IPS DF 6.9 (cell line): ENCODE results near the gene MAML2.

Experiments used
- DNase-seq: peaks from one replicate; pipeline ENCODE4 v3.0.0-alpha.2; 2013; ENCODE audit warnings: low read depth, low spot score
- H3K27ac ChIP-seq: one replicate; pipeline ENCODE4 v1.5.1; 2013; ENCODE audit warnings: low read length, control low read depth
- H3K27me3 ChIP-seq: 2 replicates; pipeline ENCODE4 v1.6.1; 2013; ENCODE audit warnings: mild to moderate bottlenecking, low read length; ENCODE audit not compliant: control insufficient read depth, insufficient read depth
- H3K36me3 ChIP-seq: 2 replicates; pipeline ENCODE4 v1.6.1; 2013; ENCODE audit warnings: low read length; ENCODE audit not compliant: control insufficient read depth, insufficient read depth
- H3K4me1 ChIP-seq: 2 replicates; pipeline ENCODE4 v1.6.1; 2013; ENCODE audit warnings: low read length; ENCODE audit not compliant: control insufficient read depth, insufficient read depth
- H3K4me3 ChIP-seq: 2 replicates; pipeline ENCODE4 v1.5.1; 2013; ENCODE audit warnings: mild to moderate bottlenecking, low read length
- H3K9me3 ChIP-seq: 2 replicates; pipeline ENCODE4 v1.6.1; 2013; ENCODE audit warnings: low read length, inconsistent platforms; ENCODE audit not compliant: control insufficient read depth, insufficient read depth
- WGBS: extraction: QIAGEN DNeasy Blood & Tissue Kit; methylation state at CpG from one replicate; pipeline ENCODE4 v1.1.7; 2013; ENCODE audit warnings: mixed read lengths, missing lambda C conversion rate; ENCODE audit not compliant: insufficient read length, insufficient coverage; 5-methylcytosine and 5-hydroxymethylcytosine counted together

Gene MAML2

DNA sequence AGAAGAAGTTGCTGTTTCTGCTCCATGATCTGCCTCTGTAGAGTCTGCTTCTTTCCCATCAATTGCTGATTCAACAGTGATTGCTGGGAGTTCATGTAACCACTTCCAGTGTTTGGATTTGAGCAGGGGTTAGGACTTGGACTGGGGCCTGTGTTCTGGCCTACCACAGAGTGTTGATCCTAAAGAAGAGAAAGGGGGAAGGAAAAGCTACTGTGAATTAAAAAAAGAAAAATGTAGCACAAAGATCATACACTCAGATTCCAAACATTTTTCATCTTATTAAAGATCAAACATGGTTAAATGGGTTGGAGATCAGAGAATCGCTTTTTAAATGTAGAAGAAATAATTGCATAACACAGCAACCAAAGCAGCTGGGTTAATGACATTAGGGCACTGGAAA is 351.4 kb downstream of the MAML2 start:
- no peaks in the 10 kb centered on the region for H3K27me3 ChIP-seq
- no CpG with 5 or more reads among the region's 1 CpG for WGBS
- no peak overlapping the region for H3K27ac ChIP-seq
- H3K36me3 ChIP-seq: no peaks in the 10 kb centered on the region
- H3K4me1 ChIP-seq: peaks cover 5% of the 10 kb centered on the region; the same call in 1 of the 2 replicates
- no peaks in the 10 kb centered on the region for H3K9me3 ChIP-seq
- DNase-seq: no peak
- no peak overlapping the region for H3K4me3 ChIP-seq

GRCh38 chr11:95991101-95991500 is 351.9 kb downstream of the MAML2 start:
- WGBS: no CpG with 5 or more reads among the region's 1 CpG
- DNase-seq: no peak
- Histone ChIP-seq H3K4me1 (peaks cover 5% of the 10 kb centered on the region; the same call in 1 of the 2 replicates), H3K27ac (no peak overlapping the region), H3K4me3 (no peak overlapping the region), H3K9me3 (no peaks in the 10 kb centered on the region), H3K27me3 (no peaks in the 10 kb centered on the region), H3K36me3 (no peaks in the 10 kb centered on the region)

GRCh38 chr11:95989780-95990179 is 353.2 kb downstream of the MAML2 start:
- Histone ChIP-seq H3K4me1 (peaks cover 5% of the 10 kb centered on the region; the same call in 1 of the 2 replicates), H3K27ac (no peak overlapping the region), H3K9me3 (no peaks in the 10 kb centered on the region), H3K4me3 (no peak overlapping the region), H3K27me3 (no peaks in the 10 kb centered on the region), H3K36me3 (no peaks in the 10 kb centered on the region)
- WGBS: 100% methylated on average over 1 of the region's 1 CpG
- no peak for DNase-seq

DNA sequence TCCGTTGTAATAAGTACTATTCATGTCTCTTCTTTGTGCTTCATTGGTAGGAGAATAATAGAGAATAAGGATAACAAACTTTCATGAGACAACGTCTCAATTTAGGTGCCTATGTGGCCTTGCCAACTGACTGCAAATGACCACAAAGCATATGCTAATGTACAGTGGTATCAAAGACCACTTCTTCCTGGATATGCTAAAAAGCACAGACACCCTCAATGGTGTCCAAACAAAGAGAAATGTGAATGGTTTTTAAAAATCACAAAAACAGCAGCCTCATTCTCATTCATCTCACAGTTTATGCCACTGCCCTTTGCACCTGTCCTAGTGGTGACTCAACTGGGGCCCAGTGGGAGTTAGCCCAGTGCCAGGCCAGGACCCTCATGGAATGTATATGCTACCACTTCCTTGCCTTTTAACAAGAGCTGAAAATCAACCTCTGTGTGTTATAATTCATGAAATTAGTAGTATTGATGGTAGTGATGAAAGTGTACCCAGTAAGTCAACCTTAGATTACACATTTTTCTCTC is 353.9 kb downstream of the MAML2 start:
- Histone ChIP-seq H3K36me3 (no peaks in the 10 kb centered on the region), H3K9me3 (no peaks in the 10 kb centered on the region), H3K4me1 (peaks cover 5% of the 10 kb centered on the region; the same call in 1 of the 2 replicates), H3K27me3 (no peaks in the 10 kb centered on the region), H3K27ac (no peak overlapping the region), H3K4me3 (no peak overlapping the region)
- DNase-seq: no peak
- no CpG with 5 or more reads among the region's 2 CpGs for WGBS

- Histone ChIP-seq H3K9me3 (no peaks in the 10 kb centered on the region), H3K36me3 (no peaks in the 10 kb centered on the region), H3K27me3 (no peaks in the 10 kb centered on the region), H3K4me1 (peaks cover 3% of the 10 kb centered on the region; the same call in 1 of the 2 replicates), H3K4me3 (no peak overlapping the region), H3K27ac (no peak overlapping the region)
- DNase-seq: no peak
- no CpG with 5 or more reads among the region's 1 CpG for WGBS
These were observed 357.7 kb downstream of the MAML2 start for GRCh38 chr11:95985174-95985808.

DNA sequence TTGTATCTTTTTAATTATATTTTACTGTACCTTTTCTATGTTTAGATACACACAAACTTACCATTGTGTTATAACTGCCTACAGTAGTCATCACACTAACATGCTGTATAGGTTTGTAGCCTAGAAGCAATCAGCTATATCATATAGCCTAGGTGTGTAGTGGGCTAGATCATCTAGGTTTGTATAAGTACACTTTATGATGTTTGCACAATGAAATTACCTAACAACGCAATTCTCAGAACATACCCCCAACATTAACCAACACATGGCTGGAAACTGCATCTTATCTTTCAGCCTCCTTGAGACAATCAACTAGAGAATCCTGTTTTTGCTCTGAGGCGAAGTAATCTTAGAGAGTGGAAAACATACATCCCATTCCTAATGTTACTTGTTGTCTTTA is 358.9 kb downstream of the MAML2 start:
- no peaks in the 10 kb centered on the region for H3K27me3 ChIP-seq
- no peak overlapping the region for H3K4me3 ChIP-seq
- no peak for DNase-seq
- no peaks in the 10 kb centered on the region for H3K36me3 ChIP-seq
- H3K27ac ChIP-seq: no peak overlapping the region
- no CpG with 5 or more reads among the region's 2 CpGs for WGBS
- no peaks in the 10 kb centered on the region for H3K9me3 ChIP-seq
- peaks cover 2% of the 10 kb centered on the region; the same call in 1 of the 2 replicates for H3K4me1 ChIP-seq

DNA sequence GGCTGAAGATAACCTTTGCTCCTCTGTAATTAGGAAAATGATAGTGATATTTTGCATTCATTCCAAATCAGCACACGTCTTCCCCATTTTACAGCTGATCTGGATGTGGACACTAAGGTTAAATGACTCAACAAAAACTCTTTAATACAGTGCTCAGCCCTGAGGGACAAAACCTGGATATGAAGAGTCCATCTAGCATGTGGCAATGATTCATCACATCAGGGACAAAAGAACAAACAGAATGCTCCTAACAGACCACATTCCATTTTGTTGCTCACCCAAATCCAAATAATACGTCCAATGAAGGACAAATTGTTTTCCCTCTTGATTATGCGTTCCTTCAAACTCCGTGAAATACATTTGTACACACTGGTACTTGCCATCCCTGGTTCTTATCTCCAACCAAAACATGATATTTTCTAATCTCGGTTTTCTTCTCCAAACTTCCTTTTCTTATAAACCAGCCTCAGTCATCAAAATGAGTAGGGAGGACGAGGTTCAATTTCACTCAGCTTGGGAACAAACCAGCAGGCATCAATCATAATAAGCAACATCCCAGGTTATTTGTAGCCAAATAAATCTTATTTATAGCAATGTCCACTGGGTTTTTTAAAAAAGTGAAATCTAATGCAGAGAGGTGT is 365.3 kb downstream of the MAML2 start:
- Histone ChIP-seq H3K27ac (no peak overlapping the region), H3K36me3 (no peaks in the 10 kb centered on the region), H3K27me3 (no peaks in the 10 kb centered on the region), H3K4me3 (no peak overlapping the region), H3K4me1 (no peaks in the 10 kb centered on the region), H3K9me3 (no peaks in the 10 kb centered on the region)
- DNase-seq: no peak
- WGBS: no CpG with 5 or more reads among the region's 6 CpGs

DNA sequence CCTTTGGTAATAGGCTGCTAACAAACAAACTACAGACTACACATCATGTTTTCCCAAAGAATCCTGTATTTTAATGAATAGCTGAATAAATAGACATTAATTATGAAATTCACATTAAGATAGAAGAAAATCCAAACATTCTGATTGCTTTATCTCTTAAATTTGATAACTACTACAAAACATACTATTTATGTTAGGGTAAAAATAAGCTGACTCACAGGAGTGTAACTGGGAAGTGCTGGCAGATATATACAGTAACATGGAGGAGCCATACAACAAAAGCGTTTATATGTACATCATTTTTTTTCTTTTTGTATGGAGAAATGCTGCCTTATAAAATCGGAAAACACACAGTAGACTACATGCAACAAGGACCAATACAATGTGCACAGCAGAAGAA is 366.4 kb downstream of the MAML2 start:
- no CpG with 5 or more reads among the region's 2 CpGs for WGBS
- Histone ChIP-seq H3K4me1 (no peaks in the 10 kb centered on the region), H3K4me3 (no peak overlapping the region), H3K36me3 (no peaks in the 10 kb centered on the region), H3K27me3 (no peaks in the 10 kb centered on the region), H3K27ac (no peak overlapping the region), H3K9me3 (no peaks in the 10 kb centered on the region)
- no peak for DNase-seq

DNA sequence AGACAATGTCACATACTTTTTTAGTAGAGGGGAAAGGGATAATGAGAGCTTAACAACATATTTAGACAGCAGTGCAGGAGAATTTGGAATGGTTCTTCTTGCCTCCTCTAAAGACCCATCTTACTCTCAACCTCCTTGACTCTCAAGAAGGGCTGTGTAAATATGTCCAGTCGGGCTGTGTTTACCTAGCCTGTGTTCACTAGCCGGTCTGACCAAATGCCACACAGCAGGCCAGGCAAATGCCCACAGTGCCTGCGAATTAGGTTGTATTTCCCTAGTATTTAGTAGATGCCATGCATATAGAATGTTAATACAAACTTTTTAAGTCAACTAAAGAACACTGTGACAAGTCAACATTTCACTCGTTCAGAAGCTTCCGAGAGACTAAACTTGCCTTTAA is 367.7 kb downstream of the MAML2 start:
- no peaks in the 10 kb centered on the region for H3K36me3 ChIP-seq
- no peaks in the 10 kb centered on the region for H3K9me3 ChIP-seq
- no peak for DNase-seq
- H3K27ac ChIP-seq: no peak overlapping the region
- no peaks in the 10 kb centered on the region for H3K4me1 ChIP-seq
- H3K4me3 ChIP-seq: no peak overlapping the region
- WGBS: no CpG with 5 or more reads among the region's 5 CpGs
- no peaks in the 10 kb centered on the region for H3K27me3 ChIP-seq

DNA sequence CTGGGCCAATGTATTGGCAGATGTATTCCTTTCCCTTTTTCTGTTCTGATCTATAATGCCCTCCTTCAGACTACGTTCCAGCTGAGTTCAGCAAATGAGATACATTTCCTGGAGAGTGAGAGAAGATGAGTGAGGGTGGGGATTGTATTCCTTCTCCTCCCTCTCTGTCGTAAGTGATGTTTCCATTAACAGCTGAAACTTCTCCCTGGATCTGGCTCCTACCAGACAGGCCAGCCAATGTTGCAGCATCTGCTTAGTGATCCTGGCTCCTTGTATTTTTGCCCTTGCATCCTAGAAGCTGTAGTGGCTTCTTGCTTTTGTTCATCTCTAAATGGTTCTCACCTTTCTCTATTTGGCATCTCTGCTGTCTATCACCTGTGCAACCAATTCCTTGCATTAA is 370.9 kb downstream of the MAML2 start:
- H3K4me3 ChIP-seq: no peak overlapping the region
- DNase-seq: no peak
- H3K27ac ChIP-seq: no peak overlapping the region
- no peaks in the 10 kb centered on the region for H3K9me3 ChIP-seq
- no peaks in the 10 kb centered on the region for H3K27me3 ChIP-seq
- no peaks in the 10 kb centered on the region for H3K4me1 ChIP-seq
- no peaks in the 10 kb centered on the region for H3K36me3 ChIP-seq
- WGBS: no CpG with 5 or more reads among the region's 2 CpGs
